Measurements from ENCODE around the gene OLR1. TPM values are rescaled to one million over a fixed set of nuclear protein-coding genes. Genes with fewer than 3 reads are reported as not detected.
"Not testable (repeated sequence)": the region's sequence is repeated elsewhere in the genome, so short reads cannot be mapped to it uniquely, and the experiment has no call there.

The OLR1 gene
- total RNA-seq, 1 experiment from 2014 or later, result 8.7 TPM

- peak; percentile 79 for DNase-seq (ENCODE audit: low spot score)
These were observed 18.8 kb upstream of the OLR1 start for GRCh38 chr12:10190558-10191388.

GRCh38 chr12:10189653-10190052, 17.7 kb upstream of the OLR1 start:
- no peak for DNase-seq (ENCODE audit: low spot score)

- not testable (repeated sequence) for DNase-seq (ENCODE audit: low spot score)
These were observed 15.0 kb upstream of the OLR1 start for GRCh38 chr12:10186958-10187357.

- DNase-seq (ENCODE audit: low spot score), result no peak
These were observed 14.4 kb upstream of the OLR1 start for GRCh38 chr12:10186299-10186698.

- peak; percentile 21 for DNase-seq (ENCODE audit: low spot score)
These were observed 12.4 kb upstream of the OLR1 start for GRCh38 chr12:10184261-10184843.

- no peak for DNase-seq (ENCODE audit: low spot score)
These were observed 10.6 kb upstream of the OLR1 start for GRCh38 chr12:10182354-10183049.

- no peak for DNase-seq (ENCODE audit: low spot score)
These were observed 7.8 kb upstream of the OLR1 start for GRCh38 chr12:10179776-10180181.

GRCh38 chr12:10178821-10179220, 6.9 kb upstream of the OLR1 start, which contains the start of gene TMEM52B:
TSS of gene TMEM52B (plus strand) at chr12:10179032. CDS start at chr12:10179575, 543 bp downstream.
- DNase-seq (ENCODE audit: low spot score), result no peak

- DNase-seq (ENCODE audit: low spot score), result no peak
These were observed 4.1 kb upstream of the OLR1 start for GRCh38 chr12:10175846-10176636.

GRCh38 chr12:10174986-10175614, 3.2 kb upstream of the OLR1 start:
- DNase-seq (ENCODE audit: low spot score), result no peak

- DNase-seq (ENCODE audit: low spot score), result peak; percentile 28
These were observed 1.7 kb downstream of the OLR1 start for GRCh38 chr12:10170216-10170615.

GRCh38 chr12:10169104-10169503, 2.8 kb downstream of the OLR1 start:
- DNase-seq (ENCODE audit: low spot score), result peak; percentile 28

- no peak for DNase-seq (ENCODE audit: low spot score)
These were observed 4.3 kb downstream of the OLR1 start for GRCh38 chr12:10167599-10167998.

GRCh38 chr12:10165421-10165820, 6.5 kb downstream of the OLR1 start:
- DNase-seq (ENCODE audit: low spot score), result no peak

GRCh38 chr12:10163084-10163483, 8.8 kb downstream of the OLR1 start:
- no peak for DNase-seq (ENCODE audit: low spot score)

- no peak for DNase-seq (ENCODE audit: low spot score)
These were observed 11.1 kb downstream of the OLR1 start for GRCh38 chr12:10160617-10161385.

- no peak for DNase-seq (ENCODE audit: low spot score)
These were observed 12.7 kb downstream of the OLR1 start for GRCh38 chr12:10159280-10159679.

GRCh38 chr12:10158406-10158805, 13.5 kb downstream of the OLR1 start:
- DNase-seq (ENCODE audit: low spot score), result no peak

- DNase-seq (ENCODE audit: low spot score), result no peak
These were observed 16.0 kb downstream of the OLR1 start for GRCh38 chr12:10155966-10156365.

- DNase-seq (ENCODE audit: low spot score), result no peak
These were observed 17.8 kb downstream of the OLR1 start for GRCh38 chr12:10154145-10154496.

Data from H4 (cell line).